GM18520 (cell line): ENCODE data around the gene RBM28.

Experiments used
- ATAC-seq: cut with Tn5 transposase; IDR thresholded peaks from one replicate; pipeline ENCODE4 v1.9.1; 2021; ENCODE audit not compliant: unreplicated experiment

Gene RBM28

DNA sequence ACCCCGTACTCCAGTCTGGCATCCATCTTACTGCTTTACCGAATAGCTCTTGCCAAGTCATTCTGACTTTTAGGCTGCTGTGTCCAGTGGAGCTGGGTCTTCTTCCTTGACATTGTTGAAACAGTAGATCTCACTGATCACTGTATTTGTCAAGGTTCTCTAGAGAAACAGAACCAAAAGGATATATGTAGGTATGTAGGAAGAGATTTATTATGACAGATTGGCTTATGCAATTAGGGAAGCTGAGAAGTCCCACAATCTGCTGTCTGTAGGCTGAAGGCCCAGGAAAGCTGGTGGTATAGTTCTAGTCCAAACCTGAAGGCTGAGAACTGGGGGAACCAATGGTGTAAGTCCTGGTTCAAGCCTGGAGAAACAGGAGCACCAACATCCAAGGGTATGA lies 29.9 kb upstream of the RBM28 start:
- ATAC-seq = no peak

DNA sequence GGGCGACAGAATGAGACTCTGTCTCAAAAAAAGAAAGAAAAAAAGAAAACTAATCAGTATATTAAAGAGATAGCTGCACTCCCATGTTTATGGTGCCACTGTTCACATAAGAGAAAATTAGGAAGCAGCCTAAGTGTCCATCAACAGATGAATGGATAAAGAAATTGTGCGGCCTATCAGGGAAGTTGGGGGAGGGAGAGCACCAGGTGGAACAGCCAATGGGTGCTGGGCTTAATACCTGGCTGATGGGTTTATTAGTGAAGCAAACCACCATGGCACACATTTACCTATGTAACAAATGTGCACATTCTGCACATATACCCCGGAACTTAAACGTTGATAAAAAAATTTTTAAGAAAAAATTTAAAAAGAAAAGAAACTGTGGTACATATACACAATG lies 26.8 kb upstream of the RBM28 start:
- no peak for ATAC-seq

DNA sequence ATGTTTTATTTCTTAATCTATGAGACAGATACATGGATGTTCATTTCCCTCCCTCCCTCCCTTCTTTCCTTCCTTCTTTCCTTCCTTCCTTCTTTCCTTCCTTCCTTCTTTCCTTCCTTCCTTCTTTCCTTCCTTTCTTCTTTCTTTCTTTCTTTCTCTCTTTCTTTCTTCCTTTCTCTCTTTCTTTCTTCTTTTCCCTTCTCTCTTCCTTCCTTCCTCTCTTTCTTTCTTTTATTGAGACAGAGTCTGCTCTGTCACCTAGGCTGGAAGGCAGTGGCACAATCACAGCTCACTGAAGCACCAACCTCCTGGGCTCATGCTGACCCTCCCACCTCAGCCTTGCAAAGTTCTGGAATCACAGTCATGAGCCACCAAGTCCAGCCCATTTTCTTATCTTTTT lies 23.3 kb upstream of the RBM28 start:
- no peak for ATAC-seq

DNA sequence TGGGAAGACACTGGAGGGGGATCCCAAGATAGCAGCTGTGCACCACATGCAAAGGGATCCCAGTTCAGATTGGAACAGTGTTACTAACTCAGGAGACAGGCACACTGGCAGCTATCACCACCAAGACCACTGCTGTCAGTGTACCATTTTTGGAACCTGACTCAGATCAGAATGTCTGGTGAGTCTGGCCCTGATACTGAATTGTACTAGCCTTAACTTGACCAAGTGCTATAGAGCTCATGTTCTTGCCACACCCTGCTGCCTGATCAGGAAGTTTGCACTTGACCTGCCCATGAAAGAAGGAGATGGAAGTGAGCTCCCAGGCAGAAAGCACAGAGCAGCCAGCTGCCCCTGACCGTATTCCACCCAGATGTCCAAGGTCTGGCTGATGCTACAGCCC lies 22.6 kb upstream of the RBM28 start:
- ATAC-seq = no peak

DNA sequence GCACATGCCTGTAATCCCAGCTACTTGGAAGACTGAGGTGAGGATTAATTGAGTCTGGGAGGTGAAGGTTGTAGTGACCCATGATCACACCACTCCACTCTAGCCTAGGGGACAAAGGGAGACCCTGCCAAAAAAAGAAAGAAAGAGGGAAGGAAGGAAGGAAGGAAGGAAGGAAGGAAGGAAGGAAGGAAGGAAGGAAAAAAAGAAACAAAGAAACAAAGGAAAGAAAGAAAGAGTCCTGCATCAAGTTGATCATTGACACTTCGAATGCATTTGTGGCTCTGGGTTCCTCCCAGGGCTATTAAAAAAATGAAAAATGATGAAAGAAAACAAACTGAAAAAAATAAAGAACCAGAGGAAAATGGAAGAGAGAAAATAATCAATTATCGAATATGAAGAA lies 21.7 kb upstream of the RBM28 start:
- no peak for ATAC-seq

DNA sequence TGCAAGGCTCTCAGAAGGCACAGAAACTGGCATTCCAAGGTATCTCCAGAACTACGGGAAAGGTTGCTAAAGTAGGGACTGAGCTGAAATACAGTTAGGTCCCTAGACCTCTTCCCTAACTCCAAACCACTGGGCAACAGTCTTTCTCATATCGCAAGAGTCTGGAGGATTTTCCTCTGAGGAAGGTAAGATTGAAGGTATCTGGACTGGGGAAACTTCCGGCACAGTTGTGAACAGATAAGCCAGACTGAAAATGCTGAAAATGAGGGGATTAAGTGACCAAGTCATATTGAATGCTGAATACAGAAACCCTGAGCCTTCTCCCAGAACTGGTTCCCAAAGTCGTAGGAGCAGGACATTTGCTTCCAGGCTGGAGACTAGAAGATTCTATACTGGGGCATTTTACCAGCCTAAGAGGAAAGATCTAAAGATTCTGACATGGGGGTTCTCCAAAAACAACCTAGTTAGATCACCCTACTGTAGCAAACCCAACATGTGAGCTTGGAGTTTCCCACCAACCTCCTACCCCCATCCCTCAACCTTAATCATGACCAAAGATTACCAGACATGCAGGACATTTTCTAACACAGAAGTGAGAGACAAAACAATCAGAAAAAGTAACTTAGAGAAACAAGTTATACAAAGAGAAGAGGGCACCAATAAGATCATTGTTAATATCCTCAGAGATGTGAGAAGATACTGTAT lies 20.6 kb upstream of the RBM28 start:
- ATAC-seq = no peak

DNA sequence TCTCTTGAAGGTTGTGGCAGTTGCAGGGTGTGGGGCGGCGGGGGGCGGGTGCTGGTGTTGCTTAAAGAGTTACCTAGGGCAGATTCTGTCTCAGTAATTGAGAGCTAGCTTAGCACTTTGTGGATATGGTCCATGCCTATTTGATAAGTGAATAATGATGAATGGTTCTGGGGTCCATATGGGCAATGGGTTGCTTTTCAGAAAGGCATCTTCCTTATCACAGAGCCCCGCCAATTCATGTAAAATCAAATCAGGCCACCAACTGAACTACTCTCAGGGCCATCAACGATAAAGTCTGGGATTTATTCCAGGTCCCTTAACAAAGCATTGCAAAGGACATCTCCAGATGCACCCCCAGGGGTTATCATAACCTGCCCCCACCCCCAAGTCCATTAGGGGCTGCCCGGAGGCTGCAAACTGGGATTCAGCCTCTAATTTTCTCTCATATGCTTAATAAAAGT lies 19.6 kb upstream of the RBM28 start:
- ATAC-seq = no peak

DNA sequence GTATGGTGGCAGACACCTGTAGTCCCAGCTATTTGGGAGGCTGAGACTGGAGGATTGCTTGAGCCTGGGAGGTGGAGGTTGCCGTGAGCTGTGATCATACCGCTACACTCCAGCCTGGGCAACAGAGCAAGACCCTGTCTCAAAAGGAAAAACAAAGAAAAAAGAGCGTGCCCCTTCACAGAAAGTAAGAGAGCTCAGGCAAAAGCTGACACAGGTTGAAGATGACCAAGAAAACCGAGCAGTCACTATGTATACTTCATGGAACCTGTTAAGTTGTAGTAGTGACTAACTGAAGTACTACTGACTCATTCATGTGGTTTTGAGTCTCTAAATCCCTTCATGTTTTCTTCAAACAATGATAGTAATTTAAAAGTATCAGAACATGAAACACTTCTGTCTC lies 19.0 kb upstream of the RBM28 start:
- ATAC-seq = no peak

DNA sequence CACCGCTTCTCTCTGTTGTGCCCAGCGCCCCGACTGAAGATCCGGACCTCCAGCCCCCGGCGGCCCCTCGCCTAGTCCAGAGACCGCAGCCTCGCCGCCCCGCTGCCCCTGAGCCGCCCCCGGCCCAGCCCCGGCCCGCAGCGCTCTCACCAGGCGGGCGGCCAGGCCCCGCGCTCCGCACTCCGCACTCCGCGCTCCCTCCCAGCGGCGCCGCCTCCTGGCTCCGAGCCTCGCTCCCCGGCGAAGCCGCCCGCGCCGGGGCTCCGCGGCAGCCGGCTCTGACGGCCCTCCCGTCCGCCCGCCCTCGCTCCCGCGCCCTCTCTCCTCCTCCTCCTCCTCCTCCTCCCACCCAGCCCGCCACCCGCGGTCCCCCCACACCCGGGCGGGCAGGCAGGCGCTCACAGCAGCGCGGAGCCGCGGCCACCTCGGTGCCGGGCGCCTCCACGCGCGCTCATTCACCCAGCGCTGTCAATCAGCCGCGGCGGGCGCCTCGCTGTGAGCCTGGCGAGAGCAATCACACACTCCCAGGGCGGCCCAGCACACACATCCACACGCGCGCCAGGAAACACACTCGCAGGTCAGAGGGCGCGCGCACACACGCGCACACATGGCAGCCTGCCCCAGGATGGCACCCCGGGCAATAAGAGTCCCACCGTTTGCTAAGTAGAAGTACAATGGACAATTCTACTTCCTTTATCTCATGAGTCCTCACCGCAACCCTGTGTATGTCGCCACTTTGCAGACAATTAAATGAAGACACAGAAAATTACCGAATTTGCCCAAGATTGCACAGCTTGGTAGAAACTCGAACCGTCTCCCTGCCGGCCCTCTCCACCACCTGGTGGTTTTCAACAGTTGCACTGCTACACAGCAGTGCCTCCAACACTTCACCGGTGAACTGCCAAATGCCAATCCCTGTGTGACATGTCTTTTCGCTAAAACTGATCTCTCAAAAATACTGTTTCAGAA lies 18.0 kb upstream of the RBM28 start, which contains the start of gene PRRT4:
Gene PRRT4 (minus strand): TSS at position 280 of the 969 bp plus-strand sequence.
- no peak for ATAC-seq

DNA sequence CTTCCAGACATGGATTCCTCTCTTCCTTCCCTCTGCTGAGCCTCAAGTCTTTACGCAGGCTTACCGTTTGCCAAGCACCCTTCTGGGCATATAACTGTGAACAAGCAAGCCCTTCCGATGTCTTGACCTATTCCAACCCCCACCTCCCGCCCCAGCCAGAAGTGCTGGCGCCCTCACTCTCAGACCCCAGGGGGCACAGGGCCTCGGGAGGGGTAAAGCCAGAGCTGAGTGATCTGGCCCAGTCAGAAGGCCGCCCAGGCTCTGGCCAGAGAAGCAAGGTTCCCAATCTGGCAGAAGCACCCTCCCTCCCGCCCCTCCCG lies 16.6 kb upstream of the RBM28 start:
- no peak for ATAC-seq

DNA sequence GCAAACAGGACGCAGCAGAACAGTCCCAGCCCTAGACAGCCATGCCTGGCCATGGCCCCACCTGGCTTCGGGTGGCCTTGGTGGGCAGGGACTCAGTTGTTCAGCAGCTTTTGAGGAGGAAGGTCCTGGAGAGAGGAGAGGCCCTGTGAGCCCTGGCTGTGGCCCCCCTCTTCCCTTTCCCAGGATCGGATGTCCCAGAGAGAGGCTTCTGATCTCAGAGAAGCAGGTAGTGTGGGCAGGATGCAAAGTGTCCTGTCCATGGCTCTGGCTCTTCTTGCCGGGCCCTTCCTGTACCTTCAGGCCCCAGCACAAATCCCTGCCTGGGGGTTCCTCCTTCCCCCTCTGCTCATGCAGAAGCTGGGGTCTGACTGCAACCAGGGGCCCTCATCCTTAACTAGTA lies 16.2 kb upstream of the RBM28 start:
- no peak for ATAC-seq

DNA sequence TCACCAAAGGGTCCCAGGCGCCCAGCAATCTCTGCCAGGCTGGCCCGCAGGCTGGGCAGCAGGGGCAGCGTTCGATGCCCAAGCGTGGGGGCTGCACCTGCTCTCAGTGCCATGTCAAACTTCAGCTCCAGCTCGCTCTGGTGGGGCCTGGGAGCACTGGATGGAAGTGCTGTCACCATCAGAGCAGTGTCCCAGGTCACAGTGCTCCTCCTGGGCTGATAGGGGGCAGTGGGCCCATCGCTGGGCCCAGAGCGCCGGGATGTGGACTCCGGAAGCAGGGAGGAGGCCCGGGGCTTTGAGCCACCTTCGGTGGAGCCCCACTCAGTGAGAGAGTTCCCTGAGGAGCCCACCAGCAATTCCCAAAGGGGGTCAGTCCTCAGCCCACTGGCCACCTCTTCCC lies 15.6 kb upstream of the RBM28 start:
- ATAC-seq = no peak

DNA sequence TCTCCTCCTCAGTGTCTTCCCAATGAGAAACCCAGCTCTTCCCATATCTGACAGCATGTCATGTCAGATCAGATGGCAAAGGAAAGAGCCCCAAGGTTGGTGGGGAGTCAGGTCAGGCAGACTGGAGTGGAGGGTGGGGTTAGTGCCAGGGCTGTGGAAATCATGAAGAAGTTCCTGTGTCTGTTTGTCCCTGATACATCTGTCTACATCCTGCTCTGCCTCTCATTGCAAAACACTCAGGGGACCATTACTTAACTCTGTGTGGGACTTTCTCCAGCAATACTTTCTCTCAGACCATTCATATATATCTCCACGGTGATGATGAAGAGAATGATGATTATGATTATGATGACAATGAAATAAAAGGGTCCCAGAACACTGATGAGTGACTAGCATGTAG lies 14.5 kb upstream of the RBM28 start:
- ATAC-seq = no peak

DNA sequence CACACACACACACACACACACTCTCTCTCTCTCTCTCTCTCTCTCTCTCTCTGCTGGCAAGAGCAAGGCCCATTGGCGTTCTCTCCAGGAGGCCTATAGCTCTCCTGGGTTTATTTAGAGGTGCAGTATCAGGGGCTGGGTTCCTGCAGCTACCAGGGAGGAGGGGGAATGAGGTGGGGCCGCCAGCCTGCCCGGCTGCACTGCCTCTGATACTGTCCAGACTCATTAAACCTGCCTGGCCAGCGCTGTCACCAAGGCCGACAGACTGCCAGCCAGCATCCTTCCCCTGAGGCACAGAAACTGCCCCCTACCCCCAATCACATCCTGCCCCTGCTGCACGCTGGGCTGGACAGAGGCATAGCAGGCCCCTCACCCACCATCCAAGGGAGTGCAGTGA lies 13.5 kb upstream of the RBM28 start:
- no peak for ATAC-seq

DNA sequence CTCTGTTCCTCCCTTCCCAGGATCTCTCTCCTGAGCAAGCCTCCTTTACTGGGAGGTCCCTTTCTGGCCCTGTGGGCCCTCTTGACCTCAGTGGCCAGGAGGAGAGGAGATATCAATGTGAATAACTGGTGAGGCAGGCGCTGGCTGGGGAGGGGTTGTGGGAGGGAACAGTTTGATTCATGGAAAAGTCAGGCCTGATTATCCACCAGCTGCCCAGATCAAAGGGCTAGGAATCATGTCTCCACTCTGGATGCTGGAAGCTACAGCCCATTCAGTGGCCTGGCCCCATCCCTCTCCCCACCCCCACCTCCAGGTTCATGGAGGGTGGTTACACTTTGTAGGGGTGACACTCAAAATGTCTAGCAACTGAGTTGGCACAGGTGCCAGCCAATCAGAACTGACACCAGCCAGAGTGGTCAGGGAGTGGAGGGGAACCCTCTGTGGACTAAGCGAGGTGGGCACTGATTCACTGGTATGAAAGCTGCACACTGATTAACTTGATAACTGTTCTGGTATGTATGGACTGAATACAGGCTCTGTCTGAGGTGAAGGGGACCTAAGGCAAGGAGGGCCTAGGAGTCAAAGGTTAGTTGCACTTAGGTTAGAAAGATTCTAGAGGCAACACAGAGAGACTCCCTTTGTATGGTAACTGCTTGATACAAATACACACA lies 13.0 kb upstream of the RBM28 start:
- ATAC-seq = no peak

DNA sequence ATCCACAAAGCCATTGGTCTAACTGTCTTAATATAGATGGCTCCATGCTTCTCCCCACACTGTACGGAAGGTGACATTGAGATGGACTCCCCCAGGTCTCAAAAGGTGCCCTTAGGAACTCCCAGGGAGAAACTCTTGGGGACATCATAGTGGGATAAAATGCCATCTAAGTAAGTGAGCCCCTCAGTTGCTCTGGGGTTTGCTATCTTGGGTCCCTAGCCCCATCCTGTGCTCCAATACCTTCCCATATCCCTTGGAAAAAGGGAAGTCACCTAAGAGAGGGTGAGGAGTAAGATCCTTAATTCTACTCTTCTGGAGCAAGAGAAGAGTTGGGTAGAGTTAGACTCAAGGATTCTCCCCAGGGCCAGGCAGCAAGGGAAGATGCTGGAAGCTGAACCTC lies 9.9 kb upstream of the RBM28 start:
- no peak for ATAC-seq

DNA sequence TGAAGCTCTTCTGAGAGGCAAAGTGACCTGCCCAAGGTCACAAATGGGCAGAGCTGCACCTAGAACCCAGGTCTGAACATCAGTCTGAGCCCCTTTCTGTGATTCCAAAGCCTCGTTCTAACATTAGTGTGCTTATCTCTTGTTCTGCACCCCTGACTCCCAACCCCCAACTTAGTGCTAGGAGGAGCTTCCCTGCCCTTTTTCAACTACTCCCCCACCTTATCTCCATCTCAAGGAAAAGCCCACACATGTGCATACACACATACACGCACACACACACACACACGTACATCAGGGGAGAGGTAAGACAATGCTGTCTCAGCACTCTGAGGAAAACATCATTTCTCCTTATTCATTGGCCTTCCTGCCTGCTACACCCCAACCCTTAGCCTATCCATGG lies 9.5 kb upstream of the RBM28 start:
- ATAC-seq = no peak

DNA sequence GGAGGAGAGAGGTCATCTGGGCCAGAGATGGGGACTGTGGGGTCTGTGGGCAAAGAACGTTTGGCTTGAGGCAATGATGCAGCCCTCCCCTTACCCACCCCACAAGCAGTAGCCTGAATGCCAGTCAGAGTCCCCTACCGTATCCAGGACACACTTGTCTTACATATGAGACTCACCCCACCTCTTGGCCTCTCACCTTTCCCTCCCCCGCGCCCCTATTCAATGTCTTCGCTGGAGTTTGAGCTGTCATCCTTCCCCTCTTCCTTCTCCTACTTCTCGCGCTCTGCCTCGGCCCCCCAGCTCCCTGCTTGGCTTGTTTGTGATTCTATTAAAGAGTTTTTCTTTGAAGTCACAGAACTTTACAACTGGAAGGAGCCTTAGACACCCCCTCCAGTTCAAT lies 8.9 kb upstream of the RBM28 start:
- no peak for ATAC-seq

DNA sequence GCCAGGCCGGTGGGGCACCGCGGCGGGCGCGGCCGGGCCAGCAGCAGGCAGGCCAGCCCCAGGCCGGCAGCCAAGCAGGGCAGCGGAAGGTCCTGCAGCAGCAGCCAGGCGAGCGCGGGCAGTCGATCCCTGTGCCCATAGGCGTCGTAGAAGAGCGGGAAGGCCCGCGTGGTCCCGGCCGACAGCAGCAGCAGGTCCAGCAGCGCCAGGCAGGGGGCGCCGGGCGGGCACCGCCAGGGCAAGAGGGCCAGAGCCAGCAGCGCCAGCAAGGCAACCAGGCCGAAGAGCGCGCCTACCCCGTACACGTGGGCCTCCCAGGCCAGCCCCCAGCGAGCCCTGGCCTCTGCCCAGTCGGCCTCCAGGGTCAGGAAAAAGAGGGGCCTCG lies 8.4 kb upstream of the RBM28 start:
- ATAC-seq = no peak

DNA sequence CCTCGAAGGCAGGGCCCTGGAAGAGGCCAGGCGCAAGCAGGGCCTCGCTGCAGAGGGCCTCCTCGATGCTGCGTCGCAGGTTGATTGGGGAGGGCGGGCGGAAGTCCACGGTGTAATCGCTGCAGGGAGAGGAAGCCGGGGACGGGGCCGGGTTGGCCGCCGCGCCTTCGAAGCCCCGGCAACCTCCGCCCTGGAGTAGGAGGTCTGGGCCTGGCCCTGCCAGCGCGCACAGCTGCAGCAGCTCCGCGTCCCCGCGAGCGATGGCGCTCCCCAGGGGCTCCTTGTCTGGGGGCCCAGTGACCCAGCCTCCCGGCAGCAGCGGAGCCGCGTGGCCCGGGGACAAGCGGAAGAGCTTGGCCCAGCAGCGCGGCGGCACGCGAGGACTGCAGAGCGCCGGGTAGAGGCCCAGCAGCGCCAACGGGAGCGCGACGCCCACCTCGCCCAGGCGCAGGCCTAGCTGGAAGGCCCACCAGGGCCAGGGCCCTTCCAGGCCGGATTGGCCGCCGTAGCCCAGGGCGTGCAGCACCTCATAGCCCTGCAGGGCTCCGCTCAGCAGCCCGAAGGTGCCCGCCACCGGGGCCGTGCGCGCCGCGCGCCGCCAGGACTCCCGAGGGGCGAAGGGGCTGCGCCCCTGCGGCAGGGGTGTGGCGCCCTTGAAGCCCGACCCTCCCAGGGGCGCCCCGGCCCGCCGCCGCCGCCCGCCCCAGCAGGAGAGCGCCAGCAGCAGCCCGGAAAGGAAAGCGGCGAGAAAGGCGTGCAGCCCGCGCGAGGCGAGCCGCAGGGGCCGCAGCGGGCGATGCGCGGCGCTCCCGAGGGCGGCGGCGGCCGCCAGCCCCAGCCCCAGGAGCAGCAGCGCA lies 7.8 kb upstream of the RBM28 start:
- no peak for ATAC-seq

DNA sequence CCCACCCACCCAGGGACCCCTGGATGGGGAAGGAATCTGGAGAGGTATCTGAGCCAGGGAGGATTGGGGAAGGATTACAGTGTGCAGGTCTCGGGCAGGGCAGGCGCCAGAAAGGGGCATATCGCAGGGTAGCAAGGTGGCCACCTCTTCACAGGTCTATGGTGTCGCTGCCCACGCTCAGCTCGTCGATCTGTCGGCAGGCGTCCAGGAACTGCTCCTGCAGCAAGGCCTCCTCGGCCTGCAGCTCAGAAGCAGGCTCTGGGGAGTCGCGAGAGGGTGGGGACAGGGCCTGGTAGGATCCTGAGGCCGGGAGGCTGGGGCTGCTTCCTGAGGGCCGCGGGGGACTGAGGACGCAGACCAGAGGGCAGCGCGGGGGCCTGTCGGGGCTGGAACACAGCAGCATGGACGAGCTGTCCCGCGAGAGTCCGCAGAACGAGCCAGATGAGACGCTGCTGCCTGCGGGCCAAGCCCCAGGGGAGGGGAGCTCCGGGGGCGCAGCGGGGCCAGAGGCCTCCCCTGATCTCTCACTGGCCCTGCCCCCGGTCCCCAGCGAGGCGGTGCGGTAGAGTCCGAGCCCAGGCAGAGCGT lies 7.1 kb upstream of the RBM28 start:
- ATAC-seq = no peak
